Endometrial microvascular endothelial cells (primary cell): ENCODE measurements around the gene ADCY5. TPM values are rescaled to one million over a fixed set of nuclear protein-coding genes. Genes with fewer than 3 reads are reported as not detected.

Experiments
- in situ Hi-C: cut with HindIII; loops from 2 replicates; pipeline ENCODE4 v1.10.0; 2017; ENCODE audit warnings: low sequenced_read_pairs, low pct_unique_long_range_greater_than_20kb; ENCODE audit errors: inconsistent ontology term
- total RNA-seq: library from RNA; depleted of rRNA; stranded (reverse); fragments of >200 nt; gene quantifications from one replicate; pipeline ENCODE4 v1.2.3, GENCODE V29; 2015; ENCODE audit errors: inconsistent ontology term

ADCY5 gene
- total RNA-seq, 1 donor from 2014 or later, result not detected

DNA sequence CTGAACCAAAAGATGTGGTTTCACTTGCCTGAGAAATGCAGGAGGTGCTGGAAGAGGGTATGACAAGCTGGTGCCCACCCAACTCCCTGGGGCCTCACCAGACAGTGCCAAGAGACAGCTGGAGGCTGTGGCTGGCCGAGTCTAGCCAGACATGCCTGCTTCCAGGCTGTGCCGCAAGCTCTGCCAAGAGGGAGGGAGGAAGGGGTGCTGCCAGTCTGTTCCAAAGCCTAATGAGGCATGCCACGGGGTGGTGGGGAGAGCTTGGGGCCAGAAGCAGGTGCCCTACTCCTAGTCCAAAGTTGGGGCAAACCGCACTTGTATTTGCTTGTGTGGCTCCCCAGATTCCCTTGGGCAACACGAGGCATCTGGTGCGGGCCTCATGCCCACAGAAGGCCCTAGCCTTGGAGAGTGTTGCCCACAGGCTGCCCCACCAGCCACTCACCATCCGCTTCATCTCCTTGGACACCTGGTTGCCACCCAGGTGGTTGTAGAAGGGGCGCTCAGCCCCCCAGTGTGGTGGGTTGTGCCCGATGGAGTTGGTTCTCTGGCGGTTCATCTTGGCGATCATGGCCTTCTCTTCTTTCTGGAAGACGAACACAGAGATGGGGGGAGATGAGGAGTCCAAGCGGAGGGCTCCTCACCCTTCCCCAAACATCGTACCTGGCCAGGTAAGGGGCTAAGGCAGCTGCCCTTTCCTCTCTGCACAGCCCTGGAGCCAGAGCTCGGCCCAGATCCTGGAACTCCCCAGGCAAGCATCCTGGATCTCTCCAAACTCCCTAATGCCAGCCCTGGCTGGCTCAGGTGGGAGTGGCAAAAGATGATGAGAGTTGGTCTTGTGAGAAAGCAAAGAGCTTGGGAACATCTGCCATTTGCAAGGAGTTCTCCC lies 123.8 kb downstream of the ADCY5 start:
- in situ Hi-C loops, result no loop called here

DNA sequence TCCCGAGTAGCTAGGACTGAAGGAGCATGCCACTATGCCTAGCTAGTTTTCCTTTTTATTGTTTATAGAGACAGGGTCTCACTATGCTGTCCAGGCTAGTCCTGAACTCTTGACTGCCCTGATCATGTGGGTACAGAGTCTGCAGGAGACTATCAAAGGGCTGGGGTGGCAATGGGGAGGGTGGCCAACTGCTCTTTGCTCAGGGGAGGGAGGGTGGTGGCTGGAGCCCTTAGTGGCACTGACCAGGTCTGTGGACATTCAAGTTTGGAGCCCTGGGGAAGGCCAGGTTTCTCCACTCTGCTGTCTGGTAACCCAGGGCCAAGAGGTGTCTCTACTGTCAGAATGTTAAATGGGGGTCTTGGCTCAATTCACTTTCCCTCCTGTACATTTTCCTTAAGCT lies 125.1 kb downstream of the ADCY5 start:
- in situ Hi-C loops, result no loop called here

GRCh38 chr3:123322866-123323265 lies 126.0 kb downstream of the ADCY5 start:
- in situ Hi-C loops, result no loop called here

DNA sequence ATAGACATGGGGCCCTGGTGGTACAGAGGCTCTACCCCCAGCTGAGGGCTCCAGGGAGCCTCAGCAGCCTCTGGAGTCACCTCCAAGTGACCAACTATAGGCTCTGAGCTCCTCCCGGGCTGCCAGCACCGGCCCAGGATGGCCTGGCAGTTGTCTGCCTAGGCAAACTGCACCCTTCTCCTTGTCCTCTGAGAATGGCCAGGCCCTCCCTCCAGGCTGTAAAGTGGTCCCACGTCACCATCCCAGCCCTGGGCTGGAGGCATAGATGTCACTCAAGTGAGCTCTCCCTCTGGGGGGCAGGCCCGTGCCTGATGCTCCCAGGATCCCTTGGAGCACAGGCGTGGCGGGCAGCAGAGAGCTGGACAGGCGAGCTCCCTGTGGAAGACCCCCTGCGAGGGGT lies 127.1 kb downstream of the ADCY5 start:
- in situ Hi-C loops, result no loop called here

DNA sequence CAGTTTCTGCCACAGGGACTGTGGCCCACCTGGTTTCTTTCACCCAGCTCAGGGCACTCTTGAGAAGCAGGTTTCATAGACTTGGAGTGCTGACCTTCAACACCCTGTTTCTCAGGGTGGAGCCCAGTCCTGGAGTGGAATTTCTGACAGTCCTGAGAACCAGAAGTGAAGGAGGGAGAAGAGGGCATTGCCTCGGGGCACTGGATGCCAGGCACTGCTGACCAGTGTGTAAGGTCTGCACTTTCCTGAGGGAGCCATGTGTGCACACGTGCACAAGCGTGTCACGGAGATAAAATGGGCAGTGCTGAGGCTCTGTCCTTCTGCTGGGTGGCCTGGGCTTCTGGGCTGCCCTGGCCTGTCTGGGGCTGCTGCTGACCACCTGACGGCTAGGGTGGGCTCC lies 128.7 kb downstream of the ADCY5 start:
- in situ Hi-C loops, result no loop called here

GRCh38 chr3:123319760-123320159 lies 129.1 kb downstream of the ADCY5 start:
- in situ Hi-C loops, result no loop called here

DNA sequence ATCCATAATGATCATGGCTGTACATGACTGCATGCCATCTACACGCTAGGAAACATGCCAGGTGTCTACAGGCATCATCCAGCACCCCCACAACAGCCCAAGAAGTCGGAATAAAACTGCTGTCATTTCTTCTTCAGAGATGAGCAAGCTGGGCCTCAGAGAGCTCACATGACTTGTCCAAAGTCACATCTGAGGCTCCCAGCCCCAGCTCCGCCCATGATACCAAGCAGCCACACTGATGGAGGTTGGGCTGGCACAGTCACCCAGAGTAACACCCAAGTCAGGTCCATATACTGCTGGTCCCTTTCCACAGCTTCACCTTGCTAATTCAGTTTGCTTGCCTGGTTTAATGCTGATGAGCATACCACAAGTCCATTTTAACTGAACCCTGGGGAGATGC lies 130.5 kb downstream of the ADCY5 start:
- in situ Hi-C loops, result no loop called here

DNA sequence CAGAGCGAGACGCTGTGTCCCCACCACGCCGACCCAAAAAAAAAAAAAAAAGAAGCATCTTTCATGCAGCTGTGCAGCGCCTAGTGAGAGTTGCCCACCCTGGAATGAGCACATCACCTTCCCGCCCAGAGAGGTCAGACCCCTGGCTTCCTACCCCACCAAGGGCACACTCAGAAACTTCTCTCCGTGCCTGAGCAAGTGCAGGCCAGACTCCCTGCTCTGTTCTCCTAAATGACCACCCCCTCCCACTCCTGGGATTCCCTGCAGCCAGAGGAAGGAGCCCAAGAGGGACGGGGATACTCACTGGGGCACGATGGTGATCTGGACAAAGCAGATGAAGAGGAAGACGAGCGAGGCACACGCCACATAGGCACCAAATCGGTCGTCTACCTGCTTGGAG lies 131.2 kb downstream of the ADCY5 start:
- in situ Hi-C loops, result no loop called here

DNA sequence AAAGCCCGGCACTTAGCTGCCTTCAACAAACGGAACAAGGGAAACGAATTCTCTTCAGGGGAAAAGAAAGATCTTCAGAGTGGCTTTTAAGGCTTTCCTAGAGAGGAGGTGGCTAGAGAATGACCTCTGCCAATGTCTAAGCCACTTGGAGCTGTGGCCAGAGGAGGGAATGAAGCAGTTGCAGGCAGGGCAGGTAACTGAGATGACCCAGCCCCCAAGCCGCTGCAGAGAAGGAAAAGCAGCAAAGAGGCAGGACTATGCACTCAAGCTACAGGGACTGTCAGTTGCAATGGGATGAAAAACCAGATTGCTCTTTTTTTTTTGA lies 133.7 kb downstream of the ADCY5 start:
- in situ Hi-C loops, result no loop called here

DNA sequence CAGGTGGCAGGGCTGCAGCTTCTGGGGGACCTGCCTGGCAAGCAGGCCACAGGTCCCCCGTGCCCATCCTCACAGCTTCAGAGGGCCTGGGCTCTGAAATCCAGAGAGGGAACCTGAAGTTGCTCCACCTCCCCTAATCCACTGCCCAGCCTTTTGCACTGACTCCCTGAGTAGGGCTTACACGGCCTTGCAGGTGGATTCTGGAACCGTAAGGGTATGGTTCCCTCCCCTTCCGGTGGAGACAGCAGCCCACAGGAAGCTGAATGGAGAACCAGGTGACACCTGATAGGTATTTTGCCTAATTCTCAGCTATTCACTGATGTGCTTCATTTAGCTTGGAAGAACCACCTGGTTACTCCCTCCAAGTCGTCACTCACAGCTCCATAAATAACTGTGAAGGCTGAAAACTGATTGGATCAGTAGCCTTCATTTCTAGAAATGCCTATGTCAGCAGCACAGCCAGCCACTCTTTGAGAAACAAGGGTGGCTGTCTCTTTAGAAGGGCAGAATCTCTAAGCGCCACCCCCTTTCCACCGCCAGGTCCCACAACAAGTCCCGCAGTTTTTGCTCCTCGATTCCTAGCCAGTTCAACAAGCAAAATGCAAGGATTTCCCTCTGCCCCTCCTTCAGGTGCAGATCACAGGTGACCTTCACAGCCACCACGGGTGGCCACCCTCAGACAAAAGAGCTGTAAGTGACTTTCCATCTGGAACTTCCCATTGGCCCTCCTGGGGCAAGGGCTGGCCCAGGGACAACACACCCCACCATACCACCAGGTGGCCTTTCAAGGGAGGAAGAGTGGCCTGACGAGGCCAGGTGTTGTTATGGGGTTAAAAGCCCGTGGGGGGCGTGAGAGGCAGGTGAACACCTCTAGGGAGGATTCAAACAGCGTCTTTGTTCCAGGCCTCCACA lies 134.3 kb downstream of the ADCY5 start:
- in situ Hi-C loops, result no loop called here

- in situ Hi-C loops, result no loop called here
Observed at GRCh38 chr3:123313889-123314288, 135.0 kb downstream of the ADCY5 start.

- in situ Hi-C loops, result no loop called here
Observed at GRCh38 chr3:123312331-123313265, 136.3 kb downstream of the ADCY5 start.

DNA sequence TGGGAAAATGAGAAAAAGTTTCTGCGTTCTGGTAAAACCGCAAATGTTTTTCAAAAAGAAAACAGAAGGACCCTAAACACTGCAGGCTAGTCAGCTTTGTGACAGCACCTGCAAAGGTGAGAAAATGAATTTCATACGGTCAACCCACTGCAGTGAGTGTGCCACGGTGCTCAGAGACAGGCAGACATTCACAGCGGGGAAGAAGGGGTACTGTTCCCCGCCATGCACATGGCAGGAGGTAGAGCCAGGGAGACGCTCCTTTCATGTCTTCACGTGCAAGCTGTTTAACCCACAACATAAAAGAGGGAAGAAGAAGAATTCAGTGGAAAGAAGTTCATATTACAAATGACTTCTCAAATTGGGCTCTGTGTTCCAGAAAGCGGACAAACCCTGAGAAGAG lies 137.7 kb downstream of the ADCY5 start:
- in situ Hi-C loops, result no loop called here

DNA sequence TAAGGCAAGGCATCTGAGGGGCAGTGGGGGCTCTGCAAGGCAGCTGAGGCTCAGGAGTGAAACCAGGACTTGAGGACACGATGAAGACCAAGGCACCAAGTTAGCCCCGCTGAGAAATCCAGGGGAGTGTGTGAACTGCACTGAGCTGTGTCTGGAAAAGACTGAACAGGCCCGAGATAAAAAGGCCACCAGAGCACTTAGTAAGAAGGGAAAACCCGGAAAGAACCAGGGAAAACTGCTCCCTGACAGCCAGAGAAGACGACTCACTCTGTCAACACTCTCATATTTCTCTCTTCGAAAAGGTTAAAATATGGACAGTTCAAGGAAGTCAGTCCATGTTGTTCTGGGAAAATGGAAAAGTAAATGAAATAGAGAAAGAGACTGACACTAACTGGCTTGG lies 138.1 kb downstream of the ADCY5 start:
- in situ Hi-C loops, result no loop called here

- in situ Hi-C loops, result no loop called here
Observed at GRCh38 chr3:123310186-123310585, 138.7 kb downstream of the ADCY5 start.

DNA sequence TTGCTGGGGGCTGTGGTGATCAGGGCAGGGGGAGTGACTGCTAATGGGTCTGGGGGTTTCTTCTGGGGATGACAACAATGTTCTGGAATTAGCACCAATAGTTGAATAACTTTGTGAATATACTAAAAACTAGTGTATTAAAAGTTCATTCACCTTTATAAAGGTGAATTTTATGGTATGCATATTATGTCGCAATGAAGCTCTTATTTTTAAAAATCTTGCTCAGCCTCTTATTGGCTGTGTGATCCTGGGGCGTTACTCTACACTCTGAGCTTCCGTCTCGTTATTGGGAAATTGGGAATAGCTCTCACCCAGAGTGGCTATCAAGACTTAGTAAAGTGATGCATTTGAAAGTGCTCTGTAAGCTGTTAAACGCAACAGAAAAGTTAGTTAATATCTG lies 141.8 kb downstream of the ADCY5 start:
- in situ Hi-C loops, result no loop called here

- in situ Hi-C loops, result no loop called here
Observed at GRCh38 chr3:123305192-123305591, 143.7 kb downstream of the ADCY5 start.

- in situ Hi-C loops, result no loop called here
Observed at GRCh38 chr3:123303976-123304560, 144.8 kb downstream of the ADCY5 start.

- in situ Hi-C loops, result no loop called here
Observed at GRCh38 chr3:123302961-123303360, 145.9 kb downstream of the ADCY5 start.
